GM12891 (cell line): ENCODE results near the gene CNTN4.

Source experiments
- POLR2A ChIP-seq: IDR thresholded peaks from 2 replicates; pipeline ENCODE4 v1.6.1; 2011; ENCODE audit warnings: low read depth, low read length, control low read depth
- POLR2AphosphoS5 ChIP-seq: IDR thresholded peaks from 2 replicates; pipeline ENCODE4 v1.6.1; 2011; ENCODE audit warnings: low read depth, low read length, control low read depth
- TAF1 ChIP-seq: IDR thresholded peaks from 2 replicates; pipeline ENCODE4 v1.6.1; 2011; ENCODE audit warnings: low read depth, low read length, control low read depth

GRCh38 chr3:2879587-2879986 lies 780.9 kb downstream of the CNTN4 start:
- TF ChIP-seq TAF1 (no peak), POLR2AphosphoS5 (no peak), POLR2A (no peak)
